Measurements from ENCODE around the gene GRIK5.

DNA sequence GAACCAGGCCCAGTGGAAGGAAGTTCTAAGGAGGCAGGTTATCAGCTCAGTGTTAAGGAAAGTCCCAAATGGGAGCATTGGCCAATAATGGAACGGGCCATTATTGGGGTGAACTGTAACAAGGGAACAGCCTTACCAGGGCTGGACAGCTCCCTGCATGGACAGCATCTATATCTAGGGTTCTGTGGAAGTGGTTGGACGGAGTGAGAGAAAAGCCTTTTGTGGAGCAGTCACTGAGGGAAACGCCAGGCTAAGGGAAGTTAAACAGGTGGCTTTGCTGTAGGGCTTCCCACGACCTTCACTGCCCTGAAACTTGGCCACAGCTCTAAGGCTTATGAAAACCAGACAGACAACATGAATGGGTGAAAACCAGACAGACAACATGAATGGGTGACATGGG is 45.2 kb upstream of the GRIK5 start:
- TF ChIP-seq FOXK2 (IDR thresholded peaks at IDR 0.05) (no peak), SP1 (IDR thresholded peaks at IDR 0.05) (no peak), FOXM1 (IDR thresholded peaks at IDR 0.05; ENCODE audit: borderline replicate concordance) (no peak), LEF1 (IDR thresholded peaks at IDR 0.05; ENCODE audit: borderline replicate concordance) (no peak), ELF4 (IDR thresholded peaks at IDR 0.05) (no peak), BHLHE40 (IDR thresholded peaks at IDR 0.05; ENCODE audit: borderline replicate concordance) (no peak)
